Measurements from ENCODE around the gene GJD4.

GJD4 gene

GRCh38 chr10:35644050-35644950 lies 39.2 kb downstream of the GJD4 start:
- H3K27ac ChIP-seq, result no peak overlapping the region
- H3K27me3 ChIP-seq (replicated peaks), result no peaks in the 10 kb centered on the region
- peak overlapping the region; percentile 73 for H3K4me3 ChIP-seq (ENCODE audit: low read depth, low read length)
- no peak for TF ChIP-seq CTCF (IDR thresholded peaks at IDR 0.05; ENCODE audit: low read depth, low read length, missing control alignments)
- no peaks in the 10 kb centered on the region for H3K36me3 ChIP-seq (replicated peaks)
- in situ Hi-C loops (cut with HindIII; ENCODE audit: low pct_ligation_motif_present, low sequenced_read_pairs), result loop anchor here (25.0 kb wide), 1 partner anchor 1143 kb away; no protein-coding TSS in a partner anchor
- DNase-seq, result no peak

GRCh38 chr10:35650894-35651293 lies 45.8 kb downstream of the GJD4 start:
- DNase-seq, result no peak
- Histone ChIP-seq H3K36me3 (replicated peaks) (no peaks in the 10 kb centered on the region), H3K27me3 (replicated peaks) (no peaks in the 10 kb centered on the region), H3K27ac (no peak overlapping the region), H3K4me3 (ENCODE audit: low read depth, low read length) (no peak overlapping the region)
- TF ChIP-seq CTCF (IDR thresholded peaks at IDR 0.05; ENCODE audit: low read depth, low read length, missing control alignments), result no peak
- in situ Hi-C loops (cut with HindIII; ENCODE audit: low pct_ligation_motif_present, low sequenced_read_pairs), result no loop called here

- no peaks in the 10 kb centered on the region for H3K36me3 ChIP-seq (replicated peaks)
- no peak for TF ChIP-seq CTCF (IDR thresholded peaks at IDR 0.05; ENCODE audit: low read depth, low read length, missing control alignments)
- H3K4me3 ChIP-seq (ENCODE audit: low read depth, low read length), result no peak overlapping the region
- in situ Hi-C loops (cut with HindIII; ENCODE audit: low pct_ligation_motif_present, low sequenced_read_pairs), result no loop called here
- no peaks in the 10 kb centered on the region for H3K27me3 ChIP-seq (replicated peaks)
- no peak overlapping the region for H3K27ac ChIP-seq
- no peak for DNase-seq
These were observed 47.7 kb downstream of the GJD4 start for GRCh38 chr10:35652824-35653223.

GRCh38 chr10:35657621-35658020 lies 52.5 kb downstream of the GJD4 start:
- in situ Hi-C loops (cut with HindIII; ENCODE audit: low pct_ligation_motif_present, low sequenced_read_pairs), result no loop called here

More at GRCh38 chr10:35657621-35658020, 52.5 kb downstream of the GJD4 start:
- Histone ChIP-seq H3K4me3 (ENCODE audit: low read depth, low read length) (no peak overlapping the region), H3K36me3 (replicated peaks) (no peaks in the 10 kb centered on the region), H3K27ac (no peak overlapping the region), H3K27me3 (replicated peaks) (no peaks in the 10 kb centered on the region)
- no peak for TF ChIP-seq CTCF (IDR thresholded peaks at IDR 0.05; ENCODE audit: low read depth, low read length, missing control alignments)
- DNase-seq, result no peak

Measured in brain microvascular endothelial cell (primary cell).